ENCODE data around the gene LIPM. TPM values are rescaled to one million over a fixed set of nuclear protein-coding genes. Genes with fewer than 3 reads are reported as not detected.

Gene LIPM
- polyA plus RNA-seq (ENCODE audit: insufficient read length in 3 of 3), result under 1 TPM in 1 of 3 donors, not detected in 2; 0.11 TPM

DNA sequence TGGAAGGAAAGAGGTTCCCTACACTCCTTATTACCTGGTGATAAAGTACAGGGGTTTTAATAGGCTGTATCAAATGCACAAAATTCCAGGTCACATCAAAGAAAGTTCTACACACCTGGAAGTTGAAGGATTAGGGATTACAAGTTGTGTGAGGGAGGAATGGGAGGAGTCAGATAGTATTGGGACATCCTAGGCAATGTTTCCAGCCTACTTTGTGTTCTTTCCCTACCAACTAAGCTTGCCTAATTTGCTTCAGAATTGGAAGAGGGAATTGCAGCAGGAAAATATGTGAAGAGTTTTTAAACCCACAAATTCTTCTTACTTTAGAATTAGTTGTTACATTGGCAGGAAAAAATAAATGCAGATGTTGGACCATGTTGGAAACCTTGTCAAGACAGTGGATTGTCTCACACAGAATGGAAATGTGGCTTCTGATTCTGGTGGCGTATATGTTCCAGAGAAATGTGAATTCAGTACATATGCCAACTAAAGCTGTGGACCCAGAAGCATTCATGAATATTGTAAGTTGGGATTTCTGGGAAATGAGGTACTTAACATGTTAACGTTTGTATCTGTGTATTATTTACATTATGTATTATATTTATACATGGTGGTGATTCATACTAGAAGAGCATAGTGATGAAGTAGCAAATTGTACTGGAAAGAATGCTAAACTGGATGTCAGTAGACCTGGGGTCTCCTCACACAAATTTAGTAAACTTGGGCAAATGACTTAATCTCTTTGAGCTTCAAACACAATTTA is at the start of gene LIPM:
Gene LIPM, plus strand, starts transcription at position 208 of the 763 bp plus-strand sequence. Its CDS starts 167 bp downstream, at position 375.
- DNase-seq (ENCODE audit: low read depth in 3 of 3, low spot score in 2 of 3), result no peak

GRCh38 chr10:88754287-88754686 is 48.2 kb upstream of the LIPM start:
- DNase-seq (ENCODE audit: low read depth in 3 of 3, low spot score in 2 of 3), result no peak

- DNase-seq (ENCODE audit: low read depth in 3 of 3, low spot score in 2 of 3), result no peak
Observed at GRCh38 chr10:88755753-88756152, 46.8 kb upstream of the LIPM start.

DNA sequence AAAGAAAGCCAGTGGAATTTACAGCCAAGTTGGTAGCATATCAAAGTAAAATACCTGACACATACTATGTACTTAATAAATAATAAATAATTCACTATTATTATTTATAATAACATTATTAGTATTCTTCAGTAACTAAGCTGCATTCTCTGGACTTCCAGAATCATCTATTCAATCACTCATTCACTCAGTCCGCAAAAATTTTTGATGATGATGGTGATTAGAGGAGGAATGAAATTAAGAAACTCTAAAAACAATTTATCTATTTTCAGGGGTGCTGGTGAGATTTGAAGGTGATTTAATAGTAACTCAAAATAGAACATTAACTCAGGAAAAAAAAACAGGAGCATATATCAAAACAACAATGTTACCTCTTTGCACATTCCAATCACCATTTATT is 45.9 kb upstream of the LIPM start:
- DNase-seq (ENCODE audit: low read depth in 3 of 3, low spot score in 2 of 3), result no peak

- no peak for DNase-seq (ENCODE audit: low read depth in 3 of 3, low spot score in 2 of 3)
Observed at GRCh38 chr10:88759366-88760101, 43.0 kb upstream of the LIPM start, which contains the start of gene LIPN. TSS of gene LIPN (plus strand) at chr10:88760020. CDS start at chr10:88761406, 1,386 bp downstream.

DNA sequence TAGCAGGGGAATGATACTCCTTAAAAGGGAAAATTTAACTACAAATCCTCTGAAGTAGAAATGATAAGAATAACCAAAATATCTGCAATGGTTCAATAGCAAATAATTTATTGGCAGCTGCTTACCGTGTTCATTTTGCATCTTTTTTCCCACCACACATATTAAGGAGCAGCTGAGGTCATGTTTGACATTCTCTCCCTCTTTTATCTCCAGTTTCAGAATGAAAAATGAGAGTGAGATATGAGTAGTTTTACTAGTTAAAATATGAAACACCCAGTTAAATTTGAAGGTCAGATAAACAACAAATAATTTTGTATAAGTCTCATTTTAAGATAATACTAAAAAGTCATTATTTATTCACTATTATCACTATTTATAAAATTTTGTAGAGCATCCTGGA is 39.6 kb upstream of the LIPM start:
- DNase-seq (ENCODE audit: low read depth in 3 of 3, low spot score in 2 of 3), result no peak

- peak in 1 of 3 donors; percentile 6 for DNase-seq (ENCODE audit: low read depth in 3 of 3, low spot score in 2 of 3)
Observed at GRCh38 chr10:88763441-88763840, 39.1 kb upstream of the LIPM start.

DNA sequence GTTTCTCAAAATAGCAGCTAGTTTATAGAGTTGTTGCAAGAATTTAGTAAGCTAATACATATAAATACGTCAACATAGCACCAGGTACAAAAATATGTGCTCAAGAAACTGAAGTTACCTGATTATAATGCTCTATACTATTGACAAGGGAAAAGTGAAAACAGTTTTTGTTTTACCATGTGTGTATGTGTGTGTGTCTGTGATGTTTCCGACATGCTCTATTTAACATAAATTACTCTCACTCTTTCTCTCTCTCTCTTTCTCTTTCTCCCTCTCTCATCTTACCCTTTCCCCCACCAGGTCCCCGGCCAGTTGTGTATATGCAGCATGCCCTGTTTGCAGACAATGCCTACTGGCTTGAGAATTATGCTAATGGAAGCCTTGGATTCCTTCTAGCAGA is 38.4 kb upstream of the LIPM start:
- no peak for DNase-seq (ENCODE audit: low read depth in 3 of 3, low spot score in 2 of 3)

GRCh38 chr10:88765816-88766215 is 36.7 kb upstream of the LIPM start:
- no peak for DNase-seq (ENCODE audit: low read depth in 3 of 3, low spot score in 2 of 3)

- DNase-seq (ENCODE audit: low read depth in 3 of 3, low spot score in 2 of 3), result no peak
Observed at GRCh38 chr10:88769384-88769783, 33.1 kb upstream of the LIPM start.

- no peak for DNase-seq (ENCODE audit: low read depth in 3 of 3, low spot score in 2 of 3)
Observed at GRCh38 chr10:88781206-88781605, 21.3 kb upstream of the LIPM start.

- DNase-seq (ENCODE audit: low read depth in 3 of 3, low spot score in 2 of 3), result no peak
Observed at GRCh38 chr10:88782222-88782621, 20.3 kb upstream of the LIPM start.

- no peak for DNase-seq (ENCODE audit: low read depth in 3 of 3, low spot score in 2 of 3)
Observed at GRCh38 chr10:88783724-88784123, 18.8 kb upstream of the LIPM start.

DNA sequence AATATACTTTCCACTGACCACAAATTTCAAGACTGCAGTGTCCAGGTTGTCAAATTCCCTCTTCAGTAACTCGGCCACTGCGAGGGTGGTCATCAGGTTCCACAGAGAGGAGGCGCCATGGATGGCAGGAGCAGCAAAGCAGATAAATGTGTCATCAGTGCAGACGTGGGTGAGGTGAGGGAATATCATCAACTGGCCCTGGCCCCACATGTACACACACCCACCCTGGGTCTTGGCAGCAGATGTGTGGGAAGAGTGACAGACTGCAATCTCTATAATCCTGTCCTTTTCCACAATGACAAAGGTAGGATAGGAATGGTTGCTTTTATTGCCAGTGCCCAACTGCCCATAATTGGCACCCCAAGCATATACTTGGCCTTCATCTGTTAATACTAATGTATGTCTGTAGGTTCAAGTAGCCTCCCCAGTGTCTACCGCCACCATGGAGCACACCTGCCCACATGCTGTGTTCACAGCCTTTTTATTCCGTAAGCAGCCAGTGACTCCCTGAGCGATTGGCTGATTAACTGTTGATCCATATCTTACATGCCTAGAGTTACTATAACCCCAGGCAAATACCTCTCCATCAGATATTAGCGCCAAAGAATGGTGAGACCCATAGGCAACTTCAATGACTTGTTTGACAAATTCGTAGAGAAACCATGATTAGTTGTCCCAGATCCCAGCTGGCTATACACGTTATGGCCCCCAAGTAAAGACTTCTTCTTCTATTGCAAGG is 16.3 kb upstream of the LIPM start:
- DNase-seq (ENCODE audit: low read depth in 3 of 3, low spot score in 2 of 3), result no peak

GRCh38 chr10:88787463-88787862 is 15.1 kb upstream of the LIPM start:
- DNase-seq (ENCODE audit: low read depth in 3 of 3, low spot score in 2 of 3), result no peak

DNA sequence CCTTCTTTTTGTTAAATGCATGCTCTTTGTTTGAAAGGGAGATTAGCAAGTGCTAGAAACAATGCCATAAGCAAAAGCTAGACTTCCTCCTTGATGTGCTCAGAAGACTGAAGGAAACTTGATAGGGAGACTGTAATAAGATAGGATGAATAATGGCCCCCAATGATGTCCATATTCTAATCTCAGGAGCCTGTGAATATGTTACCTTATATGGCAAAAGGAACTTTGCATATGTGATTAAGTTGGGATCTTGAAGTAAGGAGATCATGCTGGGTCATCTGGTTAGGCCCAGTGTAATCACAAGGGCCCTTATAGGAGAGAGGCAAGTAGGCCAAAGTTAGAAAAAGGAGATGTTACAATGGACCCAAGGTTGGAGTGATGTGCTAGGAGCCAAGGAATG is 13.6 kb upstream of the LIPM start:
- DNase-seq (ENCODE audit: low read depth in 3 of 3, low spot score in 2 of 3), result no peak

GRCh38 chr10:88791924-88792323 is 10.6 kb upstream of the LIPM start:
- DNase-seq (ENCODE audit: low read depth in 3 of 3, low spot score in 2 of 3), result no peak

- DNase-seq (ENCODE audit: low read depth in 3 of 3, low spot score in 2 of 3), result no peak
Observed at GRCh38 chr10:88792661-88793060, 9.9 kb upstream of the LIPM start.

DNA sequence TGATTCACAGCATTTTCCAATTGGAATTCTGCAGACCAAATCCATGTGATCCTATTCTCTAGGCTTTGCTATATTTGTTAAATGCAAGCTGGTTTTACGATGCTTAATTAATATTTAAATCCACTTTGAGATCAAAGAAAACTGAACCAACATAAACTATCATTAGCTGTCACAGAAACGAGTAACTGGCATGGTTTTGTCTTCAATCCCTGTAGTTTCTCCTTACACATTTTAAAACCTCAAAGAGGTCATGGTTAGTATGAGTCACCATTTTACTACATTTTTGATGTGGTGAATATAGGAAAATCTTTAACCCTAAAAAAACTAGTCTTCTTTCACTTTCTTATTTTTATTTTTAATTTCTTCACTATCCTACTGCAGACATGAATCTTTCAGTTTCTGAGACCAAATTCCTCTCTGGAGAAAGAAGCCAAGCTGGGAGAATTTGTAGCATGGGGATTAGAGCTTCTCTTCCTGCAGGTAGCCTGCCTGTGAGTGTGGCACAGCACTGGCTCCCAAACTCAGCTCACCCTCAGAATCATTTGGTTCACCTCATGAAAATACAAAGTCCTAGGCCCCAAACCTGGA is 8.7 kb upstream of the LIPM start:
- no peak for DNase-seq (ENCODE audit: low read depth in 3 of 3, low spot score in 2 of 3)

GRCh38 chr10:88794731-88795130 is 7.8 kb upstream of the LIPM start:
- no peak for DNase-seq (ENCODE audit: low read depth in 3 of 3, low spot score in 2 of 3)
